ACC112 (cell line): ENCODE measurements around the gene PPP1R13B.

Experiments
- H2AFZ ChIP-seq: fragments of 200-600 bp; sonication (generic); one replicate; pipeline ENCODE4 v1.6.0; 2017; ENCODE audit warnings: antibody characterized with exemption, low read length; ENCODE audit not compliant: unreplicated experiment
- H3K27ac ChIP-seq: fragments of 200-600 bp; sonication (generic); 2 replicates; pipeline ENCODE4 v1.5.1; 2014; ENCODE audit warnings: low read depth, mild to moderate bottlenecking, antibody characterized with exemption, low read length, moderate library complexity
- H3K27me3 ChIP-seq: fragments of 200-600 bp; sonication (generic); 2 replicates; pipeline ENCODE4 v1.6.1; 2014; ENCODE audit warnings: mild to moderate bottlenecking, antibody characterized with exemption, low read length, moderate library complexity, mixed read lengths; ENCODE audit not compliant: insufficient read depth
- H3K36me3 ChIP-seq: fragments of 200-600 bp; sonication (generic); 2 replicates; pipeline ENCODE4 v1.6.1; 2016; ENCODE audit warnings: mild to moderate bottlenecking, antibody characterized with exemption, low read length, moderate library complexity, mixed read lengths; ENCODE audit not compliant: insufficient read depth
- H3K4me1 ChIP-seq: fragments of 200-600 bp; sonication (generic); one replicate; pipeline ENCODE4 v1.6.1; 2016; ENCODE audit warnings: low read length, mixed read lengths; ENCODE audit not compliant: insufficient read depth, unreplicated experiment, control insufficient read depth
- H3K4me3 ChIP-seq: fragments of 200-600 bp; sonication (generic); 2 replicates; pipeline ENCODE4 v1.5.1; 2014; ENCODE audit warnings: mild to moderate bottlenecking, low read depth, low read length
- H3K79me2 ChIP-seq: fragments of 200-600 bp; sonication (generic); one replicate; pipeline ENCODE4 v1.6.0; 2016; ENCODE audit warnings: low read length; ENCODE audit not compliant: control insufficient read depth, unreplicated experiment, insufficient read depth

The PPP1R13B gene, protein sequence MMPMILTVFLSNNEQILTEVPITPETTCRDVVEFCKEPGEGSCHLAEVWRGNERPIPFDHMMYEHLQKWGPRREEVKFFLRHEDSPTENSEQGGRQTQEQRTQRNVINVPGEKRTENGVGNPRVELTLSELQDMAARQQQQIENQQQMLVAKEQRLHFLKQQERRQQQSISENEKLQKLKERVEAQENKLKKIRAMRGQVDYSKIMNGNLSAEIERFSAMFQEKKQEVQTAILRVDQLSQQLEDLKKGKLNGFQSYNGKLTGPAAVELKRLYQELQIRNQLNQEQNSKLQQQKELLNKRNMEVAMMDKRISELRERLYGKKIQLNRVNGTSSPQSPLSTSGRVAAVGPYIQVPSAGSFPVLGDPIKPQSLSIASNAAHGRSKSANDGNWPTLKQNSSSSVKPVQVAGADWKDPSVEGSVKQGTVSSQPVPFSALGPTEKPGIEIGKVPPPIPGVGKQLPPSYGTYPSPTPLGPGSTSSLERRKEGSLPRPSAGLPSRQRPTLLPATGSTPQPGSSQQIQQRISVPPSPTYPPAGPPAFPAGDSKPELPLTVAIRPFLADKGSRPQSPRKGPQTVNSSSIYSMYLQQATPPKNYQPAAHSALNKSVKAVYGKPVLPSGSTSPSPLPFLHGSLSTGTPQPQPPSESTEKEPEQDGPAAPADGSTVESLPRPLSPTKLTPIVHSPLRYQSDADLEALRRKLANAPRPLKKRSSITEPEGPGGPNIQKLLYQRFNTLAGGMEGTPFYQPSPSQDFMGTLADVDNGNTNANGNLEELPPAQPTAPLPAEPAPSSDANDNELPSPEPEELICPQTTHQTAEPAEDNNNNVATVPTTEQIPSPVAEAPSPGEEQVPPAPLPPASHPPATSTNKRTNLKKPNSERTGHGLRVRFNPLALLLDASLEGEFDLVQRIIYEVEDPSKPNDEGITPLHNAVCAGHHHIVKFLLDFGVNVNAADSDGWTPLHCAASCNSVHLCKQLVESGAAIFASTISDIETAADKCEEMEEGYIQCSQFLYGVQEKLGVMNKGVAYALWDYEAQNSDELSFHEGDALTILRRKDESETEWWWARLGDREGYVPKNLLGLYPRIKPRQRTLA

DNA sequence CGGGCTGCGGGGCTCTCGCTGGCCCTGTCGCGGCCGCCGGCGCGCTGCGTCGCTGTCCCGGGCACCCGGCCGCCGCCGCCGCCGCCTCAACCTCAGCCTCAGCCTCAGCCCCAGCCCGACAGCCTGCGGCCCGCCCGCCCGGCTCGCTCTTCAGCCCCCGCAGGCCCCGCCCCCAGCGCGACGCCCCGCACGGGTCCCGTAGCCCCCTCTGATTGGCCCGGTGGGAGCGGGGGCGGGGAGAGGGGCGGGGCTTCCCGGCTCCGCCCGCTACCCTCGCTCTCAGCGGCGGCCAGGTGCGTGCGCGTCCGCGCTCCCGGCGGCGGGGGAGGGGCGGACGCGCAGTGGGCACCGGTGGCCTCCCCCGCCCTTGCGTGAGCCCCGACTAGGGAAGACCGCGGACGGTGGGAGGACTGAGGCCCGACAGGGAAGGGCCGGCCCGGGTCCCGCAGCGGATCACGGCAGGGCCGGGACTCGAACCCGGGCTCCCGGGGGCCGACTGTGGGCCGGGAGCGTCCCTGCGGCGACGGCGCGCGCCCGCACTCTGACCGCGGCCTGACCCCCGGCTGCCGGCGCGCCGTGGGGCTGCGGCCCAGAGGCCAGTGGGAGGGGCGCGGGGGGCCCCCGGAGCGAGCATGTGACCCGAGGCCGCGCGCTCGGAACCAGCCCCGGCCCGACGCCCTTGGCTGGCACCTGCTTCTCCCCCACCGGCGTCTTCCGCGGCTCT, at the start of gene PPP1R13B:
TSS of gene PPP1R13B (minus strand) at position 125 of the 724 bp plus-strand sequence. CDS start 268 bp downstream, outside the sequence.
- H2AFZ ChIP-seq = peak within 1 kb of the TSS; percentile 90
- H3K27me3 ChIP-seq = peaks cover 15% of the 10 kb centered on the region; the same call in 1 of the 2 replicates
- peaks cover 6% of the 10 kb centered on the region for H3K4me1 ChIP-seq
- no peaks in the 10 kb centered on the region for H3K79me2 ChIP-seq
- H3K4me3 ChIP-seq = peak within 1 kb of the TSS; percentile 96
- H3K36me3 ChIP-seq = no peaks in the 10 kb centered on the region
- no peak within 1 kb of the TSS for H3K27ac ChIP-seq

- Histone ChIP-seq H3K4me1 (no peaks in the 10 kb centered on the region), H3K36me3 (no peaks in the 10 kb centered on the region), H3K27ac (no peak overlapping the region), H3K79me2 (no peaks in the 10 kb centered on the region), H3K4me3 (no peak overlapping the region), H2AFZ (no peak overlapping the region), H3K27me3 (no peaks in the 10 kb centered on the region)
These were observed 49.2 kb upstream of the PPP1R13B start for GRCh38 chr14:103896578-103896977.

DNA sequence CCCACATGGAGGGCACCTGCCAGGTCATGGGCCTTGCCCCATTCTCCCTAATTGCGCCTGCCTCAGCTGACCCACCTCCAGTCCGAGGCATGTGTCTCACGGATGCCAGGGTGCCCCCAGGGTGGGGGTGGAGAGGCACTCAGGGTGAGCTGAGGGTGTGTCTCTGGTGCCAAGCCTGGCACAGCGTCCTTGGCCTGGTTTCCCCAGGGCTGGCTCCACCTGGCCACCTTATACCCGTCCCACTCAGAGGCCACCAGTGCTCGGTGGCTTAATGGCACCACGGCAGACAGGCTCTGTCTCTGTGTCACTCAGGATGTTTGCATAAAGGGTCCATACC, 47.3 kb upstream of the PPP1R13B start:
- Histone ChIP-seq H3K4me1 (peaks cover under 1% of the 10 kb centered on the region), H3K36me3 (no peaks in the 10 kb centered on the region), H3K4me3 (no peak overlapping the region), H3K79me2 (no peaks in the 10 kb centered on the region), H2AFZ (no peak overlapping the region), H3K27ac (no peak overlapping the region), H3K27me3 (no peaks in the 10 kb centered on the region)

DNA sequence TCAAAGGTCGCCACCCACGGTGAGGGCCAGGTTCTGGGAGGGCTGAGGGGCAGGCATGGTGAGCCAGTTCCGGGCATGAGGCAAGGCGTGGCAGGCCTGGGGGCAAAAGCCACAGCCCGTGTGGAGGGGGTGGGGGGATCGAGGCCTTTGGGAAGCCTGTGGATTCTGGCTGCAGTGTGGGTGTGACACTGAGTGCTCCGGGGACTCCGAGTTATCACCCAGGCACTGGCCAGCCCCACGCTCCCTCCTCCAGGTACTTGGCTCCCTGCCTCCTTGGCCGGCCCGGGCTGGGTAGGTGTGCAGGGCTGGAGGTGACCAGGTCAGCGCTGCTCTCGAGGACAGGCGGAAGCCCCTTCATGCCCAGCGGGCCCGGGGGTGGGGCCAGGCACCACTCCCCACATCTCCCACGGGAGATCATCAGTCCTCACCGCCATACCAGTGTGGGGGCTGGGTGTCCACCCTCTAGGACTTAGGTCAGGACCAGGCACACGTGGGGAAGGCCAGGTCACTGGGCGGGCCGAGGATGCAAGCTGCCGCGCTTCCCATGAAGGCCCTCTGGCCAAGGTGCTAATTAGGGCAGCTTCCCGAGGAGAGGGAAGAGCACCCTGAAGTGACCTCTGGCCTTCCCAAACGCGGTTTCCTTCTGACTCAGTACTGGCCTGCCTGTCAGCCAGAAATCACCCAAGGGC, 46.8 kb upstream of the PPP1R13B start:
- Histone ChIP-seq H3K27ac (no peak overlapping the region), H3K36me3 (no peaks in the 10 kb centered on the region), H3K4me1 (peaks cover 6% of the 10 kb centered on the region), H3K79me2 (no peaks in the 10 kb centered on the region), H3K27me3 (no peaks in the 10 kb centered on the region), H2AFZ (no peak overlapping the region), H3K4me3 (no peak overlapping the region)

DNA sequence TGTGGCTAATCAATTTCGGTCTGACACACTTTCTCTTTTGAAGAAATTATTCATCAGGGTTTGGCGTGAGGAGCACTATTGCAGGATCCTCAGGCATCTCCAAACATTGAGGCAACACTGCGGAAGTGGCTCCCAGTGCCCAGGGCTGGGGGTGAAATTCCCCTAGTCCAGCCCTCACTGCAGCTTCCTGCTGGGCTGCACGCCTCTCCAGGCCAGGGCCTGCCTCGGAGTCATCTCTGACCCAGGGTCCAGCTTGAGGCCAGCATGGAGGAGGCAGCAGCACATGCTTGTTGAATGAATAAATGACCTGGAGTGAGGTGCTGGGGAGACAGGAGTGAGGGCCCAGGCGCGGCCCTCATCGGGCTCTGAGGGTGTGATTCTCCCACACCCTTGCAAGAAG, 44.9 kb upstream of the PPP1R13B start:
- H3K27me3 ChIP-seq = no peaks in the 10 kb centered on the region
- H3K79me2 ChIP-seq = no peaks in the 10 kb centered on the region
- no peak overlapping the region for H3K4me3 ChIP-seq
- H3K27ac ChIP-seq = no peak overlapping the region
- no peaks in the 10 kb centered on the region for H3K36me3 ChIP-seq
- H3K4me1 ChIP-seq = peaks cover 7% of the 10 kb centered on the region
- H2AFZ ChIP-seq = no peak overlapping the region

DNA sequence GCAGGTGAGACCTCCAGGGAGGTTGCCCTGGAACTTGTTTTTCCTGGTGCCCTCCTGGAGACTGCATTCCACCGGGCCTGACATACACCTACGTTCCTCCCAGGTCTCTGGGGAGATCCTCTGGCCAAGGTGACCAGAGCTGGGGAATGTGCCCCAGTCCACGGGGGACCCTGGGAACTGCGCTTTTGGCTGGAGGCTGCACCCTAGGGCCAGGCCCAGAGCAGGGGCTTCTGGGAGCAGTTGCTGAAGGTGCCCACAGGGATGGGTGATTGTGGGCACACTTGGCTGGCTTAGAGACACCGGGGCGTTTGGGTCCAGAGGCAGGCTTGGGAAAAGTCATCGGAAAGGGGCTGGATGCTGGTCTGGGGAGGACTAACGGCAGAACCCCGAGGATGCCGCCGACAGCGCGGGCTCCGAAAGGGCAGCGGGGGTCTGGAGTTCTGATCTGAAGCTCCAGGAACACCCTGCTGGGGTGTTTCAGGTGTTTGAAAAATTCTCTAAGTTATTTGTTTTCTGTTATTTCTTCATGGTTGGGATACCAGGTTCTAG, 44.4 kb upstream of the PPP1R13B start:
- Histone ChIP-seq H3K79me2 (no peaks in the 10 kb centered on the region), H3K36me3 (no peaks in the 10 kb centered on the region), H3K27ac (no peak overlapping the region), H3K4me1 (peaks cover 7% of the 10 kb centered on the region), H3K27me3 (no peaks in the 10 kb centered on the region), H2AFZ (no peak overlapping the region), H3K4me3 (no peak overlapping the region)

DNA sequence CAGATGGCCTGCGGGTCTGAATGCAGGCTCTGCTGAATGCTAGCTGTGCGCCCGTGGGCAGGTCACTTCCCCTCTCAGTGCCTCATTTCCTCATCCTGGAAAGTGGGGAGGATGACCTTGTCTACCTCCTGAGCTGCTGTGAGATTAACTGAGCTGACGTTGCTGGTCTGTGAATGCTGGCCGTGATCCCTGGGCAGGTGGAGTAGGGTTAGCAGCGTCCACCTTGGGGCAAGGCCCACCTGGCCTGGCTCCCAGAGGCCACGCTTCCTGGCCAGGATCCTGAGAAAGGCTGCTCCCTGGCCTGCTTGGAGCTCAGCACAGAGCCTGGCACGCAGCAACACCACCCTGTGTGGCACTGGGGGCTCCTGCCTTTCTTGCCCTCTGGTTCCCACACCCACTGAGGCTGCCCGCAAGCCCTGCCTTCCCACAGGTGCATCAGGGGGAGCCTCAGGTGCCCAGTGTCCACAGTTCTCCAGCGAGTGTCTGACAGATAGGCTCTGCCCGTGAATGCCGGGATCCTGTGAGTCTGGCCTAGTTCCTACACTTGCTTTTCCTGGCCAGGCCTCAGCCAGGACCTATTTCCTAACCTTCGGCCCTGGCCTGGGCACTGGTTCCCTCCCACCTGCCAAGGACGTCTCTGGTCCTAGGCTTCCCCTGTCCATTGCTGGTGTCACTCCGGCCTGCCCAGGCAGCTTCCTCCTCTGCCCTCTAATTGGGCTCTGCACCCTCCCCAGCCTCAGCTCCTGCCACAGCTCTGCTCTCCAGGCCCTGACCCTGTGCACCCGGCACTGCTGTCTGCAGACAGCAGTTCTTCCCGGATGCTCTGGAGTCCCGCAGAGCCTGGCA, 43.7 kb upstream of the PPP1R13B start:
- Histone ChIP-seq H3K79me2 (no peaks in the 10 kb centered on the region), H3K4me1 (peaks cover 10% of the 10 kb centered on the region), H3K4me3 (no peak overlapping the region), H3K27me3 (no peaks in the 10 kb centered on the region), H3K36me3 (no peaks in the 10 kb centered on the region), H2AFZ (no peak overlapping the region), H3K27ac (no peak overlapping the region)

GRCh38 chr14:103890052-103890371, 42.6 kb upstream of the PPP1R13B start:
- Histone ChIP-seq H2AFZ (no peak overlapping the region), H3K27me3 (no peaks in the 10 kb centered on the region), H3K4me1 (peaks cover 10% of the 10 kb centered on the region), H3K4me3 (no peak overlapping the region), H3K27ac (no peak overlapping the region), H3K79me2 (no peaks in the 10 kb centered on the region), H3K36me3 (no peaks in the 10 kb centered on the region)

GRCh38 chr14:103889313-103890051, 42.1 kb upstream of the PPP1R13B start:
- no peak overlapping the region for H3K4me3 ChIP-seq
- no peaks in the 10 kb centered on the region for H3K36me3 ChIP-seq
- H3K27ac ChIP-seq = peak overlapping the region; percentile 35; the same call in 1 of the 2 replicates
- peaks cover 10% of the 10 kb centered on the region for H3K4me1 ChIP-seq
- H2AFZ ChIP-seq = no peak overlapping the region
- no peaks in the 10 kb centered on the region for H3K27me3 ChIP-seq
- H3K79me2 ChIP-seq = no peaks in the 10 kb centered on the region
